Measurements from ENCODE around the gene NTRK1. TPM values are rescaled to one million over a fixed set of nuclear protein-coding genes. Genes with fewer than 3 reads are reported as not detected.
"Not testable (repeated sequence)": the region's sequence is repeated elsewhere in the genome, so short reads cannot be mapped to it uniquely, and the experiment has no call there.

The NTRK1 gene
- polyA plus RNA-seq, 1 experiment: 0.02 TPM

GRCh38 chr1:156926175-156926574, 65.5 kb downstream of the NTRK1 start:
- no peak overlapping the region for H3K4me3 ChIP-seq (ENCODE audit: low read depth, low read length)
- ChIA-PET POLR2A (interaction anchor here (0.6 kb wide), 1 partner anchor 66 kb away, joined by 12 read pairs; no protein-coding TSS in a partner anchor), CTCF (interaction anchor here (0.8 to 13.1 kb wide), 12 partner anchors 8 to 237 kb away, joined by 3 to 298 read pairs (median 16); partner anchors contain the start of genes ISG20L2, METTL25B and PEAR1)
- no peaks in the 10 kb centered on the region; the same call in 1 of the 2 replicates for H3K36me3 ChIP-seq (ENCODE audit: control insufficient read depth, insufficient read depth, low read length)
- no peak for TF ChIP-seq CTCF (IDR thresholded peaks at IDR 0.05; ENCODE audit: insufficient read depth, low read depth, low read length)
- H3K27me3 ChIP-seq (ENCODE audit: control insufficient read depth, insufficient read depth, low read length): peaks cover 20% of the 10 kb centered on the region
- DNase-seq (ENCODE audit: low read depth): peak; percentile 35

- DNase-seq (ENCODE audit: low read depth); H3K36me3 ChIP-seq (ENCODE audit: control insufficient read depth, insufficient read depth, low read length); H3K4me3 ChIP-seq (ENCODE audit: low read depth, low read length): not testable (repeated sequence)
- POLR2A ChIA-PET: interaction anchor here (0.6 kb wide), 1 partner anchor 67 kb away, joined by 12 read pairs; no protein-coding TSS in a partner anchor
- peaks cover 19% of the 10 kb centered on the region for H3K27me3 ChIP-seq (ENCODE audit: control insufficient read depth, insufficient read depth, low read length)
- CTCF ChIA-PET: interaction anchor here (0.8 to 13.1 kb wide), 20 partner anchors 8 to 266 kb away, joined by 3 to 298 read pairs (median 11); partner anchors contain the start of genes ISG20L2, METTL25B, NTRK1 and PEAR1
Measured at GRCh38 chr1:156926695-156927094, 66.0 kb downstream of the NTRK1 start.

GRCh38 chr1:156927215-156928042, 66.8 kb downstream of the NTRK1 start:
- H3K36me3 ChIP-seq (ENCODE audit: control insufficient read depth, insufficient read depth, low read length): no peaks in the 10 kb centered on the region; the same call in 1 of the 2 replicates
- DNase-seq (ENCODE audit: low read depth): no peak
- ChIA-PET CTCF (interaction anchor here (0.9 to 13.1 kb wide), 35 partner anchors 10 to 300 kb away, joined by 3 to 298 read pairs (median 6); partner anchors contain the start of genes CRABP2, ISG20L2, METTL25B and NES), POLR2A (interaction anchor here (0.6 kb wide), 1 partner anchor 33 kb away, joined by 3 read pairs; no protein-coding TSS in a partner anchor)
- peak overlapping the region; percentile 32 for H3K4me3 ChIP-seq (ENCODE audit: low read depth, low read length)
- peak; percentile 89 for TF ChIP-seq CTCF (IDR thresholded peaks at IDR 0.05; ENCODE audit: insufficient read depth, low read depth, low read length)
- peaks cover 12% of the 10 kb centered on the region for H3K27me3 ChIP-seq (ENCODE audit: control insufficient read depth, insufficient read depth, low read length)

- TF ChIP-seq CTCF (IDR thresholded peaks at IDR 0.05; ENCODE audit: insufficient read depth, low read depth, low read length): no peak
- H3K4me3 ChIP-seq (ENCODE audit: low read depth, low read length): no peak overlapping the region
- DNase-seq (ENCODE audit: low read depth): no peak
- no peaks in the 10 kb centered on the region; the same call in 1 of the 2 replicates for H3K36me3 ChIP-seq (ENCODE audit: control insufficient read depth, insufficient read depth, low read length)
- ChIA-PET POLR2A (interaction anchor here (0.6 kb wide), 1 partner anchor 32 kb away, joined by 3 read pairs; no protein-coding TSS in a partner anchor), CTCF (interaction anchor here (0.9 to 13.1 kb wide), 35 partner anchors 9 to 301 kb away, joined by 3 to 298 read pairs (median 6); partner anchors contain the start of genes CRABP2, ISG20L2, METTL25B and NES)
- peaks cover 5% of the 10 kb centered on the region for H3K27me3 ChIP-seq (ENCODE audit: control insufficient read depth, insufficient read depth, low read length)
Measured at GRCh38 chr1:156928043-156928602, 67.5 kb downstream of the NTRK1 start.

- POLR2A ChIA-PET: no interaction called here
Measured at GRCh38 chr1:156929596-156930238, 69.1 kb downstream of the NTRK1 start.

More at GRCh38 chr1:156929596-156930238, 69.1 kb downstream of the NTRK1 start:
- H3K4me3 ChIP-seq (ENCODE audit: low read depth, low read length): no peak overlapping the region
- no peak for TF ChIP-seq CTCF (IDR thresholded peaks at IDR 0.05; ENCODE audit: insufficient read depth, low read depth, low read length)
- H3K27me3 ChIP-seq (ENCODE audit: control insufficient read depth, insufficient read depth, low read length): no peaks in the 10 kb centered on the region
- peaks cover 4% of the 10 kb centered on the region for H3K36me3 ChIP-seq (ENCODE audit: control insufficient read depth, insufficient read depth, low read length)
- DNase-seq (ENCODE audit: low read depth): no peak
- CTCF ChIA-PET: interaction anchor here (1.0 to 13.1 kb wide), 7 partner anchors 9 to 203 kb away, joined by 3 to 298 read pairs (median 4); partner anchors contain the start of genes ISG20L2, LRRC71, METTL25B and NTRK1
